PC-3 (cell line): ENCODE data around the gene ZNF532. TPM values are rescaled to one million over a fixed set of nuclear protein-coding genes. Genes with fewer than 3 reads are reported as not detected.

ENCODE experiments used
- ATAC-seq: fragments of 200-7000 bp; cut with Tn5 transposase; 2 replicates; pipeline ENCODE4 v1.9.1; 2020; ENCODE audit warnings: mild to moderate bottlenecking, moderate library complexity
- BruUV-seq: library from RNA; stranded (reverse); fragments of 400-500 nt; replicated peaks from 2 replicates; lab custom pipeline; 2021; lab: Mats Ljungman, UMichigan
- CTCF ChIA-PET: fragments of 300-600 bp; sonication (Branson Sonifier 250); formaldehyde crosslinking; loops from one replicate; lab custom pipeline; 2022; ENCODE audit warnings: antibody characterized with exemption; lab: Charles Lee
- POLR2A ChIA-PET: fragments of 300-600 bp; sonication (Branson Sonifier 250); formaldehyde crosslinking; loops from one replicate; lab custom pipeline; 2022; ENCODE audit warnings: antibody characterized with exemption; ENCODE audit not compliant: unreplicated experiment; lab: Charles Lee
- DNase-seq: peaks from one replicate; pipeline ENCODE4 v3.0.0-alpha.2; 2015
- H2AFZ ChIP-seq: fragments of 300-600 bp; sonication (generic); 2 replicates; pipeline ENCODE4 v1.6.0; 2016; ENCODE audit warnings: antibody characterized with exemption, low read length
- H3F3A ChIP-seq: fragments of 300-600 bp; sonication (generic); one replicate; pipeline ENCODE4 v1.6.0; 2017; ENCODE audit warnings: antibody characterized with exemption, low read length, control low read depth, mild to moderate bottlenecking; ENCODE audit not compliant: unreplicated experiment
- H3K27ac ChIP-seq: fragments of 300-600 bp; sonication (generic); 2 replicates; pipeline ENCODE4 v1.5.1; 2016; ENCODE audit warnings: mild to moderate bottlenecking, low read length
- H3K27me3 ChIP-seq: fragments of 300-600 bp; sonication (generic); 2 replicates; pipeline ENCODE4 v1.6.1; 2016; ENCODE audit warnings: low read length, mixed read lengths
- H3K36me3 ChIP-seq: fragments of 300-600 bp; sonication (generic); 2 replicates; pipeline ENCODE4 v1.6.1; 2016; ENCODE audit warnings: low read depth, mixed run types, low read length, mixed read lengths
- H3K4me1 ChIP-seq: fragments of 300-600 bp; sonication (generic); 2 replicates; pipeline ENCODE4 v1.5.1; 2016; ENCODE audit warnings: low read length; ENCODE audit not compliant: insufficient read depth
- H3K4me2 ChIP-seq: fragments of 300-600 bp; sonication (generic); 2 replicates; pipeline ENCODE4 v1.6.0; 2016; ENCODE audit warnings: low read length
- H3K4me3 ChIP-seq: fragments of 300-600 bp; sonication (generic); 2 replicates; pipeline ENCODE4 v1.5.1; 2016; ENCODE audit warnings: mild to moderate bottlenecking, low read length, mixed read lengths
- H3K79me2 ChIP-seq: fragments of 300-600 bp; sonication (generic); 2 replicates; pipeline ENCODE4 v1.6.1; 2017; ENCODE audit warnings: low read length, mixed read lengths
- H3K9ac ChIP-seq: fragments of 300-600 bp; sonication (generic); 2 replicates; pipeline ENCODE4 v1.6.0; 2016; ENCODE audit warnings: mild to moderate bottlenecking, low read length
- H3K9me2 ChIP-seq: fragments of 300-600 bp; sonication (generic); replicated peaks from 2 replicates; pipeline ENCODE4 v1.6.1; 2016; ENCODE audit warnings: mixed run types, low read length, mixed read lengths
- H3K9me3 ChIP-seq: fragments of 300-600 bp; sonication (generic); 2 replicates; pipeline ENCODE4 v1.6.1; 2016; ENCODE audit warnings: low read length, mixed read lengths
- H4K20me1 ChIP-seq: fragments of 300-600 bp; sonication (generic); 2 replicates; pipeline ENCODE4 v1.6.1; 2016; ENCODE audit warnings: low read length, mixed read lengths
- EZH2 ChIP-seq: fragments of 300-600 bp; sonication (generic); IDR thresholded peaks from one replicate; pipeline ENCODE4 v1.6.1; 2017; ENCODE audit warnings: antibody characterized with exemption, mild to moderate bottlenecking, low read length; ENCODE audit not compliant: unreplicated experiment
- EZH2phosphoT487 ChIP-seq: fragments of 300-600 bp; sonication (generic); IDR thresholded peaks from 2 replicates; pipeline ENCODE4 v1.6.1; 2018; ENCODE audit warnings: mild to moderate bottlenecking, antibody characterized with exemption, low read length, borderline replicate concordance
- intact Hi-C: fragments of 100-400 bp; cut with micrococcal nuclease; formaldehyde crosslinking; loops from 2 replicates; pipeline ENCODE4 v1.9.0; 2023
- total RNA-seq: library from RNA; depleted of rRNA; stranded (reverse); fragments of >200 nt; gene quantifications from 2 replicates; pipeline ENCODE4 v1.2.3, GENCODE V29; 2014
- TF ChIP-seq, protein P1 (sequence below): fragments of 300-600 bp; sonication (generic); conservative IDR thresholded peaks from 2 replicates; pipeline ENCODE4 v1.5.1; 2017; ENCODE audit warnings: antibody characterized with exemption, low read depth, mild to moderate bottlenecking, low read length

Gene ZNF532
- total RNA-seq, 1 experiment from 2014 or later = 47.3 TPM

DNA sequence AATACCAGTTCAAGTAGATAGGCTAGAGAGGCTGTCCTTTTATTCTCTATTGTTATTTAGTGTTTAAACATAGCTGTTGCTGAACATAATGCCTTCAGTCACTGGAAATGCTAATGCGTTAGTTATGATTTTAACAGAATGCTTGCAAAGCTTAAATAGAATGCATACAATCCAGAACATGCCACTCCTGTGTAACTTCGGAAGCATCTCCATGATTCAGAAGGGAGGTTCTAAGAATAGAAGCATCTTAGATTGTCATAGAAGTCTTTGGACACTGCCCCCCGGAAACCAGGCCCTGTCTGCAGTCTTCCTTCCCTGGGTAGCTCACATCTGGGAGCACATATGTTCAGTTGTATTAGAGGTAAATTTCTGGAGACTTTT is 73.2 kb downstream of the ZNF532 start:
- no peak overlapping the region for H3K27ac ChIP-seq
- H3K9ac ChIP-seq = no peak overlapping the region
- ATAC-seq (no peak), DNase-seq (no peak)
- no peak overlapping the region for H2AFZ ChIP-seq
- H3K4me2 ChIP-seq = no peak overlapping the region
- no peak overlapping the region for H3K4me3 ChIP-seq
- CTCF ChIA-PET = interaction anchor here (0.6 kb wide), 1 partner anchor 53 kb away, joined by 3 read pairs; no protein-coding TSS in a partner anchor
- TF ChIP-seq EZH2 (no peak), EZH2phosphoT487 (no peak)
- TF ChIP-seq, protein P1, sequence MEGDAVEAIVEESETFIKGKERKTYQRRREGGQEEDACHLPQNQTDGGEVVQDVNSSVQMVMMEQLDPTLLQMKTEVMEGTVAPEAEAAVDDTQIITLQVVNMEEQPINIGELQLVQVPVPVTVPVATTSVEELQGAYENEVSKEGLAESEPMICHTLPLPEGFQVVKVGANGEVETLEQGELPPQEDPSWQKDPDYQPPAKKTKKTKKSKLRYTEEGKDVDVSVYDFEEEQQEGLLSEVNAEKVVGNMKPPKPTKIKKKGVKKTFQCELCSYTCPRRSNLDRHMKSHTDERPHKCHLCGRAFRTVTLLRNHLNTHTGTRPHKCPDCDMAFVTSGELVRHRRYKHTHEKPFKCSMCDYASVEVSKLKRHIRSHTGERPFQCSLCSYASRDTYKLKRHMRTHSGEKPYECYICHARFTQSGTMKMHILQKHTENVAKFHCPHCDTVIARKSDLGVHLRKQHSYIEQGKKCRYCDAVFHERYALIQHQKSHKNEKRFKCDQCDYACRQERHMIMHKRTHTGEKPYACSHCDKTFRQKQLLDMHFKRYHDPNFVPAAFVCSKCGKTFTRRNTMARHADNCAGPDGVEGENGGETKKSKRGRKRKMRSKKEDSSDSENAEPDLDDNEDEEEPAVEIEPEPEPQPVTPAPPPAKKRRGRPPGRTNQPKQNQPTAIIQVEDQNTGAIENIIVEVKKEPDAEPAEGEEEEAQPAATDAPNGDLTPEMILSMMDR = no peak
- POLR2A ChIA-PET = no interaction called here
- peaks cover 25% of the 10 kb centered on the region for H3K4me1 ChIP-seq
- H3K9me3 ChIP-seq = no peaks in the 10 kb centered on the region
- no peaks in the 10 kb centered on the region for H3K9me2 ChIP-seq
- peaks cover 21% of the 10 kb centered on the region; the same call in 1 of the 2 replicates for H3K79me2 ChIP-seq
- BruUV-seq = no TSS peak
- peaks cover 32% of the 10 kb centered on the region for H3K36me3 ChIP-seq
- intact Hi-C loops = no loop called here
- H4K20me1 ChIP-seq = no peaks in the 10 kb centered on the region
- H3K27me3 ChIP-seq = no peaks in the 10 kb centered on the region
- peaks cover 3% of the 10 kb centered on the region for H3F3A ChIP-seq

DNA sequence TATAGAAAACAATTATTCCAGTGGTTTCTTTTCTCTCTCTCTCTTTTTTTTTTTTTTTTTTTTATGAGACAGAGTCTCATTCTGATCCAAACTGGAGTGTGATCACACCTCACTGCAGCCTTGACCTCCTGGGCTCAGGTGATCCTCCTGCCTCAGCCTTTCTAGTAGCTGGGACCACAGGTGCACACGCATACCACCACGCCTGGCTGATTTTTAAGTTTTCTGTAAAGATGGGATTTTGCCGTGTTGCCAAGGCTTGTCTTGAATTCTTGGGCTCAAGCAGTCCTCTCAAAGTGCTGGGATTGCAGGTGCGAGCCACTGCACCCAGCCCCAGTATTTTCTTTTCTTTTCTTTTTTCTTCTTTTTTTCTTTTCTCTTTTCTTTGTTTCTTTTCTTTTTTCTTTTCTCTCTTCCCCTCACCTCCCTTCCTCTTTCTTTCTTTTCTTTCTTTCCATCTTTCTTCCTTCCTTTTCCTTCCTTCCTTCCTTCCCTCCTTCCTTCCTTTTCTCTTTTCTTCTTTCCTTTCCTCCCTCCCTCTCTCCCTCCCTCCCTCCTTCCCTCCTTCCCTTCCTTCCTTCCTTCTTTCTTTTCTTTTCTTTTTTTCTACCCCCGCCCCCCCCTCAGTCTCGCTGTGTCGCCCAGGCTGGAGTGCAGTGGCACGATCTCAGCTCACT is 76.9 kb downstream of the ZNF532 start:
- Histone ChIP-seq H3K27me3 (no peaks in the 10 kb centered on the region), H3K4me2 (no peak overlapping the region), H3F3A (no peaks in the 10 kb centered on the region), H3K27ac (no peak overlapping the region), H3K79me2 (peaks cover 20% of the 10 kb centered on the region; the same call in 1 of the 2 replicates), H3K9me3 (no peaks in the 10 kb centered on the region), H3K4me1 (peaks cover 24% of the 10 kb centered on the region), H4K20me1 (no peaks in the 10 kb centered on the region), H3K9me2 (no peaks in the 10 kb centered on the region), H3K36me3 (peaks cover 41% of the 10 kb centered on the region), H2AFZ (no peak overlapping the region), H3K9ac (no peak overlapping the region), H3K4me3 (no peak overlapping the region)
- CTCF ChIA-PET = no interaction called here
- TF ChIP-seq EZH2phosphoT487 = no peak
- TF ChIP-seq EZH2 = no peak
- TF ChIP-seq, protein P1 = no peak
- no peak for ATAC-seq
- no TSS peak for BruUV-seq
- POLR2A ChIA-PET = no interaction called here
- intact Hi-C loops = loop anchor here (5.0 to 10.0 kb wide), 3 partner anchors 57 to 154 kb away; no protein-coding TSS in a partner anchor
- DNase-seq = no peak

DNA sequence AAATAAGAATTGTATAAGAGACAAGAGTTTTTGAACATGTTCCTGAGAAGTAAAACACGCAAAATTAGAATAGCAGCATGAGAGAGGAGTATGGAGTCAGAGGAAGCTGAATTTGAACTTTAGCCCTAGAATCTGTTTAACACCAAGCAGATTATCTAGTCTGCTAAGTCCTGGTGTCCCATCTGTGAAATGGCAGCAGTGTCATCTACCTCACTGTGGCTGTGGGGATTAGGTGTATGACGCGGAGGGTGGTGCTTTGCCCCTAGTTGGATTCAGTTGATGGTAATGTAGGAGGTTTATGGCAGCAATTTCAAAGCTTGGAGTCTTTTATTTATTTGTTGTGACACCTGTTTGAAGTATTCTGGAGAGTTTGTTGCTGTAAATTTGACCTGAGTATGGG is 79.2 kb downstream of the ZNF532 start:
- H3K36me3 ChIP-seq = peaks cover 47% of the 10 kb centered on the region
- no peak for ATAC-seq
- intact Hi-C loops = loop anchor here (5.0 to 10.0 kb wide), 3 partner anchors 59 to 157 kb away; no protein-coding TSS in a partner anchor
- TF ChIP-seq, protein P1 = no peak
- TF ChIP-seq EZH2phosphoT487 = no peak
- no peak for TF ChIP-seq EZH2
- no peaks in the 10 kb centered on the region for H4K20me1 ChIP-seq
- H3K27ac ChIP-seq = no peak overlapping the region
- H3K4me1 ChIP-seq = peaks cover 13% of the 10 kb centered on the region
- CTCF ChIA-PET = no interaction called here
- no peaks in the 10 kb centered on the region for H3K27me3 ChIP-seq
- no peak overlapping the region for H3K9ac ChIP-seq
- POLR2A ChIA-PET = no interaction called here
- H3K4me2 ChIP-seq = no peak overlapping the region
- H3K79me2 ChIP-seq = peaks cover 14% of the 10 kb centered on the region; the same call in 1 of the 2 replicates
- no peak for DNase-seq
- no TSS peak for BruUV-seq
- no peaks in the 10 kb centered on the region for H3K9me3 ChIP-seq
- H2AFZ ChIP-seq = no peak overlapping the region
- H3F3A ChIP-seq = no peaks in the 10 kb centered on the region
- no peaks in the 10 kb centered on the region for H3K9me2 ChIP-seq
- H3K4me3 ChIP-seq = no peak overlapping the region
